H7 (cell line): ENCODE data around the gene RGS3. TPM values are rescaled to one million over a fixed set of nuclear protein-coding genes. Genes with fewer than 3 reads are reported as not detected.

Source experiments
- DNase-seq: peaks from one replicate; pipeline ENCODE4 v3.0.0; 2012
- H3K27me3 ChIP-seq: 2 replicates; pipeline ENCODE4 v1.6.0; 2011; ENCODE audit warnings: mild to moderate bottlenecking, low read length; ENCODE audit not compliant: control insufficient read depth, insufficient read depth
- H3K36me3 ChIP-seq: replicated peaks from 2 replicates; pipeline ENCODE4 v1.5.1; 2011; ENCODE audit warnings: low read length; ENCODE audit not compliant: control insufficient read depth, insufficient read depth
- H3K4me3 ChIP-seq: 2 replicates; pipeline ENCODE4 v1.5.1; 2011; ENCODE audit warnings: low read depth, mild to moderate bottlenecking, control low read depth, low read length, moderate library complexity; ENCODE audit not compliant: insufficient read depth
- total RNA-seq: library from RNA; depleted of rRNA; stranded (reverse); fragments of >200 nt; shearing (Covaris generic); gene quantifications from 2 replicates; pipeline ENCODE4 v1.2.3, GENCODE V29; 2014

The RGS3 gene
- total RNA-seq, 1 experiment from 2014 or later: 18.2 TPM

DNA sequence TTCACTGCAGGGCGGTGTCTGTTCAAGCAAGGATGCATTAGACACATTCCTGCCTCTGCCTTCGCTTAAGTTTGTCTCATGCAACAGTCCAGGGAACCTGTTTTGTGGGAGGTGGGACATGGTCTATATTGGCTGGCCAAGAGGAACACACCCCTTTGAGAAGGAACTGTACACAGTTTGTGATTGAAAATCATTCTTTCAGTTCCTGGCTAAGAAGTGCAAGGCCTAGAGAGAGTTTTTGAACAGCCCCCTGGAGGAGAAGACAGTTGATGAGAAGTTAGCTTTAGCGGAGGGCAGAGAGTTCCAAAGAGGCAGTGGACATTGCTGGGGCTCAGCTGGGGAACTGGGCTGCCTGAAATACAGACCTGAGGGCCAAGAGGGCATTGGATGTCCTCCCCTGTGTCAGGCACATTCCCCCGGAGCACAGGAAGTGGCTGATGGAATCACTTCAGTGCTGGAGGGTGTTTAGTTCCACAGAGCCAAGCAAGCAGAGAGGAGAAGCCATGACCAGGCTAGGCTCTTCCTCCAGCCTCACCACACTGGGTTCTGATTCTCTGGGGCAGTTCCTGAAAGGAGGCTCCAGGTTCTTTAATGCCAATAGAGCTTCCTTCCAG, 66.6 kb downstream of the RGS3 start:
- H3K4me3 ChIP-seq: no peak overlapping the region
- no peaks in the 10 kb centered on the region for H3K36me3 ChIP-seq
- DNase-seq: no peak
- no peaks in the 10 kb centered on the region for H3K27me3 ChIP-seq

- no peak for DNase-seq
- Histone ChIP-seq H3K36me3 (no peaks in the 10 kb centered on the region), H3K27me3 (no peaks in the 10 kb centered on the region), H3K4me3 (no peak overlapping the region)
Measured at GRCh38 chr9:113530942-113531341, 67.4 kb downstream of the RGS3 start.

DNA sequence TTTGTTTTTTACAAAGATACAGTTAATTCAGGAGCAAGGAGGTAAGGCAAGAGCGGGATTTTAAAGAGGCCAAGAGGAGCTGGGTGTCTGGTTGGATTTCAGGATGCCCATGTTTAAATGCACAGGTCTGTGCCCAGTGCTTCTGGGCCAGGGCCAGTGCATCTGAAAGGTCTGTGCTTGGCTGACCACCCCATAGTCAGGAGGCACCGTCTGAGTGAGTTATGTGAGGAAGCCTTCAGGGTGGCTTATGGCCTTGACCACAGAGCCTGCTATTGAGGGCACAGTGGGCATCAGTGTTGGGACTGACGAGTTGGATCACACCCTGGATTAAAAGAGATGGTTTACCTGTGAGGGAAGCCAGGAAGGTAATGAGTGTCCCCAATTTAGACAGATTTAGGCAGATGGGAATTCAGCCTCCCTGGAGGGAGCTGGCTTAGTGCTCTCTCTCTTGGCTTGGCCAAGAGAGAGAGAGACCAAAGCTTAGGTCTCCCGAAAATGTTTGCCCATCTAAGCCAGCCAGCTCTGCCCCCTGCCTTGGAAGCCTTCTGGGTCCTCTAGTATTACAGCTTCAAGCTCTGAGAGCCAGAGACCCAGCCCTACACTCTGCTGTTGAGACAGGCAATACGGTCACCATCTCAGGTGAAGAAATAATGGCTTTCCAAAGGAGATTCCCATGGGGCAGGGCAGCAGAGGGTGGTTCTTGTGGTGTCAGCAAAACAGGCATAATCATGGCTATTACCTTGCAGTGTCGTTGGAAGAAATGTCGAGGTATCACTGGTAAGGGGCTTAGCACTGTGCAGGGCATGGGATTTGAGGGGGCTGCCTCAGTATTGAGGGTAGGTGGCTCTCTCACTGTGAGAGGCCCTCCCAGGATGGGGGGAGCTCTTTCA, 68.6 kb downstream of the RGS3 start:
- DNase-seq: no peak
- Histone ChIP-seq H3K4me3 (no peak overlapping the region), H3K27me3 (no peaks in the 10 kb centered on the region)

GRCh38 chr9:113532809-113533190, 69.3 kb downstream of the RGS3 start:
- no peaks in the 10 kb centered on the region for H3K27me3 ChIP-seq
- no peak overlapping the region for H3K4me3 ChIP-seq
- no peak for DNase-seq
- no peaks in the 10 kb centered on the region; the same call in 1 of the 2 replicates for H3K36me3 ChIP-seq

More for the DNA sequence above, 68.6 kb downstream of the RGS3 start:
- H3K36me3 ChIP-seq: no peaks in the 10 kb centered on the region; the same call in 1 of the 2 replicates

DNA sequence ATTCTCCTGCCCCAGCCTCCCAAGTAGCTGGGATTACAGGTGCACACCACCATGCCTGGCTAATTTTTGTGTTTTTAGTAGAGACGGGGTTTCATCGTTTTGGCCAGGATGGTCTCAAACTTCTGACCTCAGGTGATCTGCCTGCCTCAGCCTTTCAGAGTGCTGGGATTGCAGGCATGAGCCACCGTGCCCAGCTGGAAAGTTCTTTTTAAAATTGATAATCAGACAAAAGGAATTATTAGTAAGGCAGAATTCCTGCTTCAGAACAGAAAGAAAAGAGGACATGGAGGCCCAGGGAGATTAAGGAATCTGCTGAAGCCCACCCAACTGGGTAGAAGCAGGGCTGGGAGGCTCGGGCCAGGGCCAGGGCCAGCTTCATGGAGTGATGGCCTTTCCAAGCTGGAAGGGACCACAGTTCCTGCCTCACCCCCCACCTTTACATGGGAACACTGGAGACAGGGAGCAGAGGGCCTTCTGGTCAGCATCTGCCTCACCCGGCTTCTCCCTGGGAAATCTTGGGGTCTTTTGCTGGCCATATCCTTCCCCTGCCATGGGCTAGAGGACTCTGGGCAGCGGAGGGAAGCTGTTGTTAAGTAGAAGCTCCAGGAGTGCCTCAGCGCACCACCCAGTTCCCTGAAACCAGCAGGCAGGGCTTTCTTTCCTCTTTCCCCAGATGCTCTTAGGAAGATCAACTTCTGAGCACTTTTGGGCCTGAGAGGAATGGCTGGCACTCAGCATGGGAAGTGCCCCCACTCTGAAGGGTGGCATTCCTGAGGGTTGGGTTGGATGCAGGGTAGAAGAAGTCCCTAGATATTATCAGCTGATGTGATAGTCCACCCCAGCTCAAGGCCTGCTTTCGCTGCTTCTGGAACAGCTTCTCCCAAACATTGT, 70.1 kb downstream of the RGS3 start:
- no peaks in the 10 kb centered on the region; the same call in 1 of the 2 replicates for H3K36me3 ChIP-seq
- no peak overlapping the region for H3K4me3 ChIP-seq
- no peaks in the 10 kb centered on the region for H3K27me3 ChIP-seq
- no peak for DNase-seq

GRCh38 chr9:113535756-113536155, 72.2 kb downstream of the RGS3 start:
- Histone ChIP-seq H3K27me3 (no peaks in the 10 kb centered on the region), H3K36me3 (no peaks in the 10 kb centered on the region; the same call in 1 of the 2 replicates), H3K4me3 (no peak overlapping the region)
- no peak for DNase-seq

GRCh38 chr9:113536166-113536482, 72.6 kb downstream of the RGS3 start:
- Histone ChIP-seq H3K36me3 (no peaks in the 10 kb centered on the region; the same call in 1 of the 2 replicates), H3K4me3 (no peak overlapping the region), H3K27me3 (no peaks in the 10 kb centered on the region)
- no peak for DNase-seq

GRCh38 chr9:113536483-113537228, 73.1 kb downstream of the RGS3 start:
- Histone ChIP-seq H3K27me3 (no peaks in the 10 kb centered on the region), H3K4me3 (no peak overlapping the region), H3K36me3 (no peaks in the 10 kb centered on the region; the same call in 1 of the 2 replicates)
- DNase-seq: peak; percentile 73

DNA sequence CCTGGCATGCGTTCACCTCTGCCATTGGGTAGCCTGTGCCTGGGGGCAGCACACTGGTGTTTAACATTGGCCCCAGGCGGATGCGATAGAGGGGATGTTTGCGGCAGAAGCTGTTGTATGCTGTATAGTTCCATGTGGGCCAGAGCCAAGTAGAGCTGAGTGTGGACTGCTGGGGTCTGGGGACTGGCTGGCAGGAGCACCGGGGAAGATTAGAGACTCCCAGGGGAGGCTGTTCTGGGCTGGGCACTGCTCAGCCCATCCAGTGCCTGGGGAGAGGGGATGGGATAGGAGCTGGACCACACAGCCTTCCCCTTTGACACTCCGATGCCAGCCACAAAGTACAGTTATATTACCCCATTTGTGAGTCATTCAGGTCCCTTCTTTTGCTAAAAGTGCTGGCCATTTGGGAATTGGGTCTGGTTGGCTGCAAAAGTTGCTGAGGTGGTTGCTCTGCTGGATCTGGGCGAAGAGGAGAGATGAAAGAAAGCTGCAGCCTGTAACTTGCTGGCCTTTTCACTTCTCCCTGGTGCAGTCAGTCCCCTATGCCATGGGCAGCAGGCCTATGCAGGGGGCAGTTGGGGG, 73.8 kb downstream of the RGS3 start:
- DNase-seq: no peak
- no peaks in the 10 kb centered on the region for H3K27me3 ChIP-seq
- H3K36me3 ChIP-seq: no peaks in the 10 kb centered on the region; the same call in 1 of the 2 replicates

DNA sequence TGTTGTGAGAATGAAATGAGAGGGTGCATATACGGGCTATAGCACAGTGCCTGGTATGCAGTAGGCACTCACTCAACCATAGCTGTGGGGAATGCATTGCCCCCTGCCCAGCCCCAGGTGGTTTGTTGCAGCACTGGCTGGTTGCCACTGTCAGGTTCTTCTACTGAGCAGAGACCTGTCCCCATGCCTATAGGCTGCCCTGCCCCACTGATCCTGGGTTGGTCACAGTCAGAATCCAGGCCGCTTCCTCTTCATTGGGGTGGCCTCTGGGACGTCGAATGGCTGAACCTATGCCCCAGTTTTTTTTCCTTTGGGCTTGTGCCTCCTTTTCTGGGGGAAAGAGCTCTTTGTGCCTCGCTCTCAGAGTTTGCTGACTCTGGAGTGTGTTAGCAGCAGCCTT, 74.6 kb downstream of the RGS3 start:
- Histone ChIP-seq H3K27me3 (no peaks in the 10 kb centered on the region), H3K4me3 (no peak overlapping the region), H3K36me3 (no peaks in the 10 kb centered on the region; the same call in 1 of the 2 replicates)
- no peak for DNase-seq

More for the DNA sequence above, 73.8 kb downstream of the RGS3 start:
- H3K4me3 ChIP-seq: no peak overlapping the region

DNA sequence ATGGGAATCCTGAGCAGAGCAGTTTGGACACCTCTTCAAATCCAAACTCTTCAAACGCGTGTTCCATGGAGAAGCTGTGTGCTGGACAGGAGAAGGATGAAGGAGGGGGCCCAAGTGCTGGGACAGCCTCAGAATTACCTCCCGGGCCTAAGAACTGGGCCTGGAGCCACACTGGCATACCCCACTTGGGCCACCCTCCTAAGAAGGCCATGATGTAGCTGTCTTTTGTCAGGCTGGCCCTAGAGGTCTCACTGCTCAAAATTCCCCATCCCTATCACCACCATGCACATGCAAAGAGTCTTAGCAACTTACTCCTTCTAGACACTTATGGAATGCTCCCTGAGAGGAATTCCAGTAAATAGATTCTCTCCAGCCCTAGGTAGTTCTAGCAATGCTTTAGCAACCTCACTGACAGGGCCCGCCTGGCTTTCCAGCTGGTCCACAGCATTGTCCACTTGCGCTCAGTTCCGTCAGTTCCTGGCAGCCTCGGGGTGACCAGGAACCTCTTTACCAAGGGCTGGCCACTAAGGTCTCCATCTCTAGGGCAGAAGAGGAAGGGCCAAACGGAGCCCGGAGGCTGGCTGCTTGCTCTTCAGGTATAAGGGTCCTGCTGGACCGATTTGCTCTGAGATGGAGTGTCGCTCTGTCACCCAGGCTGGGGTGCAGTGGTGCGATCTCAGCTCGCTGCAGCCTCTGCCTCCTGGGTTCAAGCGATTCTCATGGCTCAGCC, 75.3 kb downstream of the RGS3 start:
- Histone ChIP-seq H3K4me3 (no peak overlapping the region), H3K36me3 (no peaks in the 10 kb centered on the region; the same call in 1 of the 2 replicates), H3K27me3 (no peaks in the 10 kb centered on the region)
- DNase-seq: no peak

GRCh38 chr9:113540466-113540865, 76.9 kb downstream of the RGS3 start:
- Histone ChIP-seq H3K4me3 (no peak overlapping the region), H3K27me3 (no peaks in the 10 kb centered on the region), H3K36me3 (no peaks in the 10 kb centered on the region; the same call in 1 of the 2 replicates)
- no peak for DNase-seq
